GM23338 (cell line): Measurements from ENCODE around the gene HIVEP1. TPM values are rescaled to one million over a fixed set of nuclear protein-coding genes. Genes with fewer than 3 reads are reported as not detected.
A peak's percentile ranks its signal among the peaks of the same experiment; 100 is the strongest.

ENCODE experiments used
- ATAC-seq: fragments of 200-7000 bp; cut with Tn5 transposase; 3 replicates; pipeline ENCODE4 v1.9.1; 2020
- DNase-seq: peaks from one replicate; pipeline ENCODE4 v3.0.0-alpha.2; 2015; ENCODE audit warnings: low spot score
- H2AFZ ChIP-seq: fragments of 200-600 bp; sonication (generic); 2 replicates; pipeline ENCODE4 v1.8.0; 2016; ENCODE audit warnings: antibody characterized with exemption, mild to moderate bottlenecking, moderate library complexity
- H3F3A ChIP-seq: fragments of 200-600 bp; sonication (generic); replicated peaks from 2 replicates; pipeline ENCODE4 v1.8.0; 2017; ENCODE audit warnings: antibody characterized with exemption, mixed run types, low read depth
- H3K27ac ChIP-seq: fragments of 200-600 bp; sonication (generic); 2 replicates; pipeline ENCODE4 v1.6.1; 2016; ENCODE audit warnings: low read depth
- H3K27me3 ChIP-seq: fragments of 200-600 bp; sonication (generic); 2 replicates; pipeline ENCODE4 v1.8.0; 2016; ENCODE audit warnings: mild to moderate bottlenecking, mixed run types, moderate library complexity; ENCODE audit not compliant: insufficient read depth
- H3K36me3 ChIP-seq: fragments of 200-600 bp; sonication (generic); 2 replicates; pipeline ENCODE4 v1.8.0; 2016; ENCODE audit warnings: mild to moderate bottlenecking; ENCODE audit not compliant: insufficient read depth
- H3K4me1 ChIP-seq: fragments of 200-600 bp; sonication (generic); 2 replicates; pipeline ENCODE4 v1.8.0; 2016; ENCODE audit warnings: mild to moderate bottlenecking, moderate library complexity; ENCODE audit not compliant: insufficient read depth
- H3K4me2 ChIP-seq: fragments of 200-600 bp; sonication (generic); 2 replicates; pipeline ENCODE4 v1.7.1; 2017; ENCODE audit warnings: mixed run types
- H3K4me3 ChIP-seq: fragments of 200-600 bp; sonication (generic); 2 replicates; pipeline ENCODE4 v1.6.1; 2016; ENCODE audit warnings: mixed run types
- H3K79me2 ChIP-seq: fragments of 200-600 bp; sonication (generic); replicated peaks from 2 replicates; pipeline ENCODE4 v1.8.0; 2017; ENCODE audit warnings: mild to moderate bottlenecking; ENCODE audit not compliant: insufficient read depth
- H3K9me2 ChIP-seq: fragments of 200-600 bp; sonication (generic); 2 replicates; pipeline ENCODE4 v1.8.0; 2017; ENCODE audit not compliant: insufficient read depth
- H4K20me1 ChIP-seq: fragments of 200-600 bp; sonication (generic); replicated peaks from 2 replicates; pipeline ENCODE4 v1.8.0; 2017; ENCODE audit warnings: mild to moderate bottlenecking; ENCODE audit not compliant: insufficient read depth
- H3K27ac Mint-ChIP-seq: 2 replicates; pipeline ENCODE4 v1.8.0; 2020; ENCODE audit warnings: inconsistent platforms, mild to moderate bottlenecking, moderate library complexity, mixed read lengths
- H3K27me3 Mint-ChIP-seq: 3 replicates; pipeline ENCODE4 v1.8.0; 2022; ENCODE audit warnings: low read depth, mild to moderate bottlenecking, moderate library complexity, mixed read lengths, inconsistent platforms; ENCODE audit not compliant: insufficient read depth, poor library complexity
- H3K36me3 Mint-ChIP-seq: 3 replicates; pipeline ENCODE4 v1.8.0; 2021; ENCODE audit warnings: low read depth, mild to moderate bottlenecking, inconsistent platforms, moderate library complexity, mixed read lengths
- H3K4me1 Mint-ChIP-seq: 3 replicates; pipeline ENCODE4 v1.8.0; 2020; ENCODE audit warnings: mild to moderate bottlenecking, inconsistent platforms, mixed read lengths
- H3K4me3 Mint-ChIP-seq: 3 replicates; pipeline ENCODE4 v1.8.0; 2021; ENCODE audit warnings: moderate library complexity, mild to moderate bottlenecking, inconsistent platforms, mixed read lengths
- H3K9me3 Mint-ChIP-seq: 3 replicates; pipeline ENCODE4 v1.8.0; 2020; ENCODE audit warnings: moderate library complexity, mild to moderate bottlenecking, inconsistent platforms, mixed read lengths
- EZH2 ChIP-seq: fragments of 200-600 bp; sonication (generic); IDR thresholded peaks from one replicate; pipeline ENCODE4 v1.8.0; 2017; ENCODE audit warnings: antibody characterized with exemption, mild to moderate bottlenecking, low read depth; ENCODE audit not compliant: unreplicated experiment
- EZH2phosphoT487 ChIP-seq: fragments of 200-600 bp; sonication (generic); IDR thresholded peaks from one replicate; pipeline ENCODE4 v1.8.1; 2018; ENCODE audit warnings: antibody characterized with exemption; ENCODE audit not compliant: unreplicated experiment
- JUNB ChIP-seq: IDR thresholded peaks from one replicate; pipeline ENCODE4 v1.6.1; 2016; ENCODE audit warnings: antibody characterized with exemption; ENCODE audit not compliant: unreplicated experiment
- NANOG ChIP-seq: IDR thresholded peaks from 2 replicates; pipeline ENCODE4 v1.6.1; 2016; ENCODE audit warnings: antibody characterized with exemption, borderline replicate concordance
- POLR2AphosphoS5 ChIP-seq: IDR thresholded peaks from 2 replicates; pipeline ENCODE4 v1.6.1; 2016; ENCODE audit warnings: antibody characterized with exemption, low read depth
- ZNF114 ChIP-seq: fragments of 250-450 bp; sonication (Bioruptor Pico); IDR thresholded peaks from 2 replicates; pipeline ENCODE4 v1.5.0; 2020; ENCODE audit warnings: mild to moderate bottlenecking, moderate library complexity
- polyA plus RNA-seq: library from polyadenylated mRNA; unstranded; fragments of >200 nt; fragmentation: Nextera tagmentation; extraction: Ambion mirVana; gene quantifications from 2 replicates; pipeline ENCODE4 v1.2.1, GENCODE V29; 2016
- total RNA-seq: library from RNA; depleted of rRNA; stranded (reverse); fragments of >200 nt; shearing (Covaris generic); gene quantifications from 2 replicates; pipeline ENCODE4 v1.2.3, GENCODE V29; 2014
- TF ChIP-seq, protein P1 (sequence below), 2 experiments: fragments of 200-600 bp in 1 of 2; sonication (generic) in 1 of 2; conservative IDR thresholded peaks; 2 replicates each; pipeline versions ENCODE4 v1.5.1 to v1.6.1; 2016 to 2017; ENCODE audit warnings: antibody characterized with exemption in 2 of 2, low read depth in 2 of 2, mild to moderate bottlenecking in 2 of 2, moderate library complexity in 1 of 2
- TF ChIP-seq, protein P2 (sequence below): fragments of 250-450 bp; sonication (Bioruptor Pico); IDR thresholded peaks from 2 replicates; pipeline ENCODE4 v1.5.0; 2020; ENCODE audit warnings: mild to moderate bottlenecking, moderate library complexity

Gene HIVEP1
- total and polyA plus RNA-seq, 2 experiments from 2014 or later, result 10.1 to 21.7 TPM

DNA sequence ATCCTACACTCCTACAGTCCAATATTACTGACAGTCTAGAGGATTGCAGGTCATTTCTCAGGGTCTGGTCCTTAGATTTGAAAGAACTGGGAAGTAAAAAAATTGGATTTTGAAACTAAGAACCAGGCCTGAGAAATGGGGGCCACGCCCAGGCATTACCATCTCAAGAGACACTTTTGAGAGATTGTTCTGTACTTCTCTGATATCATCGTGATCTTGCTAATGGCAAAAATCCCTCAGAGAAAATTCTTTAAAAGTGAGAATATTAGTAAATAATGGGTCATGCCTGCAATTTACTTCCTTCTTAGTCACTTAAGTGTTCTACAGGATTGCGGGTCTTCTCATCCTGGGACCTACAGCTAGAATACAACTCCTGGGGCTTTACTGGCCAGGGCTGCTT is 42.0 kb upstream of the HIVEP1 start (continued):
- no peak for TF ChIP-seq POLR2AphosphoS5
- no peak for TF ChIP-seq EZH2
- no peak for TF ChIP-seq EZH2phosphoT487
- TF ChIP-seq, protein P1, sequence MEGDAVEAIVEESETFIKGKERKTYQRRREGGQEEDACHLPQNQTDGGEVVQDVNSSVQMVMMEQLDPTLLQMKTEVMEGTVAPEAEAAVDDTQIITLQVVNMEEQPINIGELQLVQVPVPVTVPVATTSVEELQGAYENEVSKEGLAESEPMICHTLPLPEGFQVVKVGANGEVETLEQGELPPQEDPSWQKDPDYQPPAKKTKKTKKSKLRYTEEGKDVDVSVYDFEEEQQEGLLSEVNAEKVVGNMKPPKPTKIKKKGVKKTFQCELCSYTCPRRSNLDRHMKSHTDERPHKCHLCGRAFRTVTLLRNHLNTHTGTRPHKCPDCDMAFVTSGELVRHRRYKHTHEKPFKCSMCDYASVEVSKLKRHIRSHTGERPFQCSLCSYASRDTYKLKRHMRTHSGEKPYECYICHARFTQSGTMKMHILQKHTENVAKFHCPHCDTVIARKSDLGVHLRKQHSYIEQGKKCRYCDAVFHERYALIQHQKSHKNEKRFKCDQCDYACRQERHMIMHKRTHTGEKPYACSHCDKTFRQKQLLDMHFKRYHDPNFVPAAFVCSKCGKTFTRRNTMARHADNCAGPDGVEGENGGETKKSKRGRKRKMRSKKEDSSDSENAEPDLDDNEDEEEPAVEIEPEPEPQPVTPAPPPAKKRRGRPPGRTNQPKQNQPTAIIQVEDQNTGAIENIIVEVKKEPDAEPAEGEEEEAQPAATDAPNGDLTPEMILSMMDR (conservative IDR thresholded peaks at IDR 0.05; ENCODE audit: low read depth in 2 of 2), result no peak
- no peak for TF ChIP-seq JUNB

DNA sequence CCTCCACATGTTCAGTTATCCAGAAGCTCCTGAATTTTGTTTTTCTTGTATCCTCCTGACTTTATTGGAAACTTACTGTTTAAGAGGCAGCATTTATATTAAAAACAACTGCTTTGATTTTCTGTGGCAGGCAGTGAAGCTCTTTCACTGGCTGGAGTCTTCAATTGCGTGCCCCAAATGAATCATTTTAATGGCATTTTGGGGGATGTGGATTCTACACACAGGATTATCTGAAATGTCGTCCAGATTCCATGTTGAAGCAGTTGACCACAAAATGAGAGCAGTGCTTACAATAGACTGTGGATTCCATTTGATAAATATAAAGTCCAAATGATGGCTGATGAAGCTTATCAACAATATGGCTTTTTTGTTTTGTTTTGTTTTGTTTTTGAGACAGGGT is 41.0 kb upstream of the HIVEP1 start:
- H3K27ac Mint-ChIP-seq, result no peak overlapping the region
- TF ChIP-seq NANOG, result no peak
- TF ChIP-seq, protein P2, sequence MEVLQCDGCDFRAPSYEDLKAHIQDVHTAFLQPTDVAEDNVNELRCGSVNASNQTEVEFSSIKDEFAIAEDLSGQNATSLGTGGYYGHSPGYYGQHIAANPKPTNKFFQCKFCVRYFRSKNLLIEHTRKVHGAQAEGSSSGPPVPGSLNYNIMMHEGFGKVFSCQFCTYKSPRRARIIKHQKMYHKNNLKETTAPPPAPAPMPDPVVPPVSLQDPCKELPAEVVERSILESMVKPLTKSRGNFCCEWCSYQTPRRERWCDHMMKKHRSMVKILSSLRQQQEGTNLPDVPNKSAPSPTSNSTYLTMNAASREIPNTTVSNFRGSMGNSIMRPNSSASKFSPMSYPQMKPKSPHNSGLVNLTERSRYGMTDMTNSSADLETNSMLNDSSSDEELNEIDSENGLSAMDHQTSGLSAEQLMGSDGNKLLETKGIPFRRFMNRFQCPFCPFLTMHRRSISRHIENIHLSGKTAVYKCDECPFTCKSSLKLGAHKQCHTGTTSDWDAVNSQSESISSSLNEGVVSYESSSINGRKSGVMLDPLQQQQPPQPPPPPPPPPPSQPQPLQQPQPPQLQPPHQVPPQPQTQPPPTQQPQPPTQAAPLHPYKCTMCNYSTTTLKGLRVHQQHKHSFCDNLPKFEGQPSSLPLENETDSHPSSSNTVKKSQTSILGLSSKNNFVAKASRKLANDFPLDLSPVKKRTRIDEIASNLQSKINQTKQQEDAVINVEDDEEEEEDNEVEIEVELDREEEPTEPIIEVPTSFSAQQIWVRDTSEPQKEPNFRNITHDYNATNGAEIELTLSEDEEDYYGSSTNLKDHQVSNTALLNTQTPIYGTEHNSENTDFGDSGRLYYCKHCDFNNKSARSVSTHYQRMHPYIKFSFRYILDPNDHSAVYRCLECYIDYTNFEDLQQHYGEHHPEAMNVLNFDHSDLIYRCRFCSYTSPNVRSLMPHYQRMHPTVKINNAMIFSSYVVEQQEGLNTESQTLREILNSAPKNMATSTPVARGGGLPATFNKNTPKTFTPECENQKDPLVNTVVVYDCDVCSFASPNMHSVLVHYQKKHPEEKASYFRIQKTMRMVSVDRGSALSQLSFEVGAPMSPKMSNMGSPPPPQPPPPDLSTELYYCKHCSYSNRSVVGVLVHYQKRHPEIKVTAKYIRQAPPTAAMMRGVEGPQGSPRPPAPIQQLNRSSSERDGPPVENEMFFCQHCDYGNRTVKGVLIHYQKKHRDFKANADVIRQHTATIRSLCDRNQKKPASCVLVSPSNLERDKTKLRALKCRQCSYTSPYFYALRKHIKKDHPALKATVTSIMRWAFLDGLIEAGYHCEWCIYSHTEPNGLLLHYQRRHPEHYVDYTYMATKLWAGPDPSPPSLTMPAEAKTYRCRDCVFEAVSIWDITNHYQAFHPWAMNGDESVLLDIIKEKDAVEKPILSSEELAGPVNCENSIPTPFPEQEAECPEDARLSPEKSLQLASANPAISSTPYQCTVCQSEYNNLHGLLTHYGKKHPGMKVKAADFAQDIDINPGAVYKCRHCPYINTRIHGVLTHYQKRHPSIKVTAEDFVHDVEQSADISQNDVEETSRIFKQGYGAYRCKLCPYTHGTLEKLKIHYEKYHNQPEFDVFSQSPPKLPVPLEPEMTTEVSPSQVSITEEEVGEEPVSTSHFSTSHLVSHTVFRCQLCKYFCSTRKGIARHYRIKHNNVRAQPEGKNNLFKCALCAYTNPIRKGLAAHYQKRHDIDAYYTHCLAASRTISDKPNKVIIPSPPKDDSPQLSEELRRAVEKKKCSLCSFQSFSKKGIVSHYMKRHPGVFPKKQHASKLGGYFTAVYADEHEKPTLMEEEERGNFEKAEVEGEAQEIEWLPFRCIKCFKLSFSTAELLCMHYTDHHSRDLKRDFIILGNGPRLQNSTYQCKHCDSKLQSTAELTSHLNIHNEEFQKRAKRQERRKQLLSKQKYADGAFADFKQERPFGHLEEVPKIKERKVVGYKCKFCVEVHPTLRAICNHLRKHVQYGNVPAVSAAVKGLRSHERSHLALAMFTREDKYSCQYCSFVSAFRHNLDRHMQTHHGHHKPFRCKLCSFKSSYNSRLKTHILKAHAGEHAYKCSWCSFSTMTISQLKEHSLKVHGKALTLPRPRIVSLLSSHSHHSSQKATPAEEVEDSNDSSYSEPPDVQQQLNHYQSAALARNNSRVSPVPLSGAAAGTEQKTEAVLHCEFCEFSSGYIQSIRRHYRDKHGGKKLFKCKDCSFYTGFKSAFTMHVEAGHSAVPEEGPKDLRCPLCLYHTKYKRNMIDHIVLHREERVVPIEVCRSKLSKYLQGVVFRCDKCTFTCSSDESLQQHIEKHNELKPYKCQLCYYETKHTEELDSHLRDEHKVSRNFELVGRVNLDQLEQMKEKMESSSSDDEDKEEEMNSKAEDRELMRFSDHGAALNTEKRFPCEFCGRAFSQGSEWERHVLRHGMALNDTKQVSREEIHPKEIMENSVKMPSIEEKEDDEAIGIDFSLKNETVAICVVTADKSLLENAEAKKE (CRISPR knock-in tag), result no peak
- TF ChIP-seq ZNF114 (CRISPR knock-in tag), result no peak
- peaks cover 1% of the 10 kb centered on the region for H3K27me3 Mint-ChIP-seq
- Histone ChIP-seq H4K20me1 (no peaks in the 10 kb centered on the region), H2AFZ (peak overlapping the region; percentile 63; the same call in 1 of the 2 replicates), H3K27me3 (no peaks in the 10 kb centered on the region), H3K4me2 (no peak overlapping the region), H3K79me2 (no peaks in the 10 kb centered on the region), H3K4me3 (no peak overlapping the region), H3K9me2 (peaks cover 19% of the 10 kb centered on the region; the same call in 1 of the 2 replicates), H3K27ac (no peak overlapping the region), H3F3A (no peaks in the 10 kb centered on the region), H3K4me1 (peaks cover 28% of the 10 kb centered on the region), H3K36me3 (no peaks in the 10 kb centered on the region)
- H3K36me3 Mint-ChIP-seq, result peaks cover 5% of the 10 kb centered on the region; the same call in 1 of the 3 replicates
- H3K4me1 Mint-ChIP-seq, result peaks cover 37% of the 10 kb centered on the region
- DNase-seq (no peak), ATAC-seq (no peak)
- H3K9me3 Mint-ChIP-seq, result no peaks in the 10 kb centered on the region
- no peak overlapping the region for H3K4me3 Mint-ChIP-seq
